Spleen (tissue), 11 donors: ENCODE measurements around the gene CCNY. TPM values are rescaled to one million over a fixed set of nuclear protein-coding genes. Genes with fewer than 3 reads are reported as not detected.

ENCODE experiments used
- DNase-seq: peaks from one replicate; pipeline ENCODE4 v3.0.0-alpha.2; 2020
- H3K27ac ChIP-seq, 8 donors: fragments of 200-600 bp; sonication (generic) in 7 of 8; 1 replicate in 4 of 8; 2 replicates in 4 of 8; pipeline versions ENCODE4 v1.5.0 to v1.8.0; 2016 to 2021; ENCODE audit warnings: inconsistent platforms in 4 of 8, mild to moderate bottlenecking in 4 of 8, moderate library complexity in 1 of 8
- H3K27me3 ChIP-seq, 7 donors: fragments of 200-600 bp; sonication (generic) in 6 of 7; replicated peaks in 1 of 7; 1 replicate in 4 of 7; 2 replicates in 3 of 7; pipeline versions ENCODE4 v1.5.0 to v1.8.0; 2016 to 2021; ENCODE audit warnings: inconsistent platforms in 3 of 7, mild to moderate bottlenecking in 1 of 7
- H3K36me3 ChIP-seq, 6 donors: fragments of 200-600 bp; sonication (generic) in 5 of 6; 1 replicate in 4 of 6; 2 replicates in 2 of 6; pipeline versions ENCODE4 v1.5.0 to v1.8.0; 2016 to 2021; ENCODE audit warnings: inconsistent platforms in 2 of 6
- H3K4me1 ChIP-seq, 6 donors: fragments of 200-600 bp; sonication (generic) in 5 of 6; 1 replicate in 3 of 6; 2 replicates in 3 of 6; pipeline versions ENCODE4 v1.5.0 to v1.8.0; 2016 to 2021; ENCODE audit warnings: inconsistent platforms in 3 of 6
- H3K4me3 ChIP-seq, 8 donors: fragments of 200-600 bp; sonication (generic) in 7 of 8; 1 replicate in 4 of 8; 2 replicates in 4 of 8; pipeline versions ENCODE4 v1.5.0 to v1.8.0; 2016 to 2021; ENCODE audit warnings: inconsistent platforms in 4 of 8, mild to moderate bottlenecking in 4 of 8, moderate library complexity in 2 of 8
- H3K9me3 ChIP-seq, 8 donors: fragments of 200-600 bp; sonication (generic) in 7 of 8; 1 replicate in 4 of 8; 2 replicates in 4 of 8; pipeline versions ENCODE4 v1.5.0 to v1.8.0; 2016 to 2021; ENCODE audit warnings: inconsistent platforms in 4 of 8
- CTCF ChIP-seq, 11 experiments: fragments of 200-600 bp in 7 of 11; fragments of 450-650 bp in 4 of 11; sonication (generic) in 4 of 11; IDR thresholded peaks in 8 of 11; conservative IDR thresholded peaks in 3 of 11; 1 replicate in 7 of 11; 2 replicates in 4 of 11; pipeline versions ENCODE4 v1.4.0 to v1.8.0; 2016 to 2021; ENCODE audit warnings: antibody characterized with exemption in 11 of 11, inconsistent platforms in 4 of 11, mild to moderate bottlenecking in 1 of 11
- POLR2A ChIP-seq, 3 donors: fragments of 450-650 bp; IDR thresholded peaks; one replicate each; pipeline ENCODE4 v1.5.1; 2017; ENCODE audit warnings: antibody characterized with exemption in 3 of 3, mild to moderate bottlenecking in 1 of 3
- POLR2AphosphoS5 ChIP-seq, 3 donors: sonication (generic); formaldehyde crosslinking; IDR thresholded peaks; one replicate each; pipeline ENCODE4 v1.5.1; 2017; ENCODE audit warnings: antibody characterized with exemption in 3 of 3
- WGBS, 5 donors: extraction: QIAGEN DNeasy Blood & Tissue Kit in 3 of 5; methylation state at CpG; one replicate each; pipeline versions ENCODE4 v1.1.5 to v1.1.7; 2013 to 2018; 5-methylcytosine and 5-hydroxymethylcytosine counted together
- intact Hi-C: fragments of 100-400 bp; cut with DNase I; formaldehyde crosslinking; loops from one replicate; pipeline ENCODE4 v1.15.0; 2023; ENCODE audit warnings: low total_unique reads
- polyA plus RNA-seq, 3 donors: library from polyadenylated mRNA; stranded (reverse); fragments of 200-250 nt; gene quantifications; one replicate each; pipeline ENCODE4 v1.2.1, GENCODE V29; 2013
- total RNA-seq, 7 donors: library from RNA; depleted of rRNA in 3 of 7; stranded (reverse); fragments of >200 nt in 3 of 7; fragmentation: NEBNext Ultra II Directional in 4 of 7; extraction: Animal tissue kit (Norgen Biotek cat#: 25700) in 4 of 7; gene quantifications; one replicate each; pipeline versions ENCODE4 v1.1.0 to v1.2.1, GENCODE V29; 2016 to 2021
- donor health status: healthy with polysubstance abuse.
- donor health status: DM: no; HTN: no; CAD: no; lungs with moderate emphysema.
- donor health status: DM: no; HTN: no; CAD: no.
- donor health status: Bipolar disorder and iron deficiency.
- donor health status: healthy.
- donor health status: DM: no; HTN: no; CAD: no.
- donor health status: DM: yes; HTN: yes; CAD: no.

CCNY gene
- total and polyA plus RNA-seq, 10 donors, result 21.1 to 83.1 (median 52.1) TPM

- Histone ChIP-seq H3K27ac (no peak overlapping the region), H3K9me3 (no peaks in the 10 kb centered on the region), H3K27me3 (no peaks in the 10 kb centered on the region), H3K4me3 (no peak overlapping the region), H3K36me3 (peaks cover 3 to 82% (median 11%) of the 10 kb centered on the region in 6 donors), H3K4me1 (peaks cover 0 to 21% (median 10%) of the 10 kb centered on the region in 6 donors)
- TF ChIP-seq CTCF (IDR thresholded peaks at IDR 0.05 in 8 of 11, conservative IDR thresholded peaks at IDR 0.05 in 3 of 11) (no peak), POLR2A (IDR thresholded peaks at IDR 0.05) (no peak), POLR2AphosphoS5 (IDR thresholded peaks at IDR 0.05) (no peak)
- intact Hi-C loops, result no loop called here
- DNase-seq, result no peak
- WGBS, 5 donors, result 93 to 96% (median 93%) methylated on average over 6 of the region's 6 CpGs
Measured at GRCh38 chr10:35555962-35556930, 219.9 kb downstream of the CCNY start.

- Histone ChIP-seq H3K27ac (no peak overlapping the region), H3K27me3 (no peaks in the 10 kb centered on the region), H3K36me3 (peaks cover 3 to 78% (median 5%) of the 10 kb centered on the region in 6 donors), H3K9me3 (no peaks in the 10 kb centered on the region), H3K4me1 (peaks cover 0 to 26% (median 14%) of the 10 kb centered on the region in 6 donors), H3K4me3 (no peak overlapping the region)
- DNase-seq, result no peak
- 89 to 100% (median 98%) methylated on average over 1 of the region's 1 CpG for WGBS, 5 donors
- no peak for TF ChIP-seq POLR2A (IDR thresholded peaks at IDR 0.05)
- no peak for TF ChIP-seq CTCF (IDR thresholded peaks at IDR 0.05 in 8 of 11, conservative IDR thresholded peaks at IDR 0.05 in 3 of 11)
- TF ChIP-seq POLR2AphosphoS5 (IDR thresholded peaks at IDR 0.05), result no peak
- intact Hi-C loops, result no loop called here
Measured at GRCh38 chr10:35558276-35558675, 222.0 kb downstream of the CCNY start.

- 95 to 100% (median 97%) methylated on average over 4 to 5 of the region's 5 CpGs for WGBS, 5 donors
- no peaks in the 10 kb centered on the region for H3K9me3 ChIP-seq
- H3K27ac ChIP-seq, result no peak overlapping the region
- intact Hi-C loops, result no loop called here
- peaks cover 5 to 26% (median 17%) of the 10 kb centered on the region in 6 donors for H3K4me1 ChIP-seq
- H3K27me3 ChIP-seq, result no peaks in the 10 kb centered on the region
- no peak for TF ChIP-seq CTCF (IDR thresholded peaks at IDR 0.05 in 8 of 11, conservative IDR thresholded peaks at IDR 0.05 in 3 of 11)
- TF ChIP-seq POLR2AphosphoS5 (IDR thresholded peaks at IDR 0.05), result peak in 2 of 3 donors; percentile 15 to 20
- DNase-seq, result no peak
- no peak overlapping the region for H3K4me3 ChIP-seq
- peaks cover 0 to 67% (median 1%) of the 10 kb centered on the region in 6 donors for H3K36me3 ChIP-seq
Measured at GRCh38 chr10:35559416-35559815, 223.1 kb downstream of the CCNY start.

- H3K36me3 ChIP-seq, result peaks cover 0 to 68% (median 5%) of the 10 kb centered on the region in 6 donors
Measured at GRCh38 chr10:35561715-35562114, 225.4 kb downstream of the CCNY start.

More at GRCh38 chr10:35561715-35562114, 225.4 kb downstream of the CCNY start:
- intact Hi-C loops, result no loop called here
- peak overlapping the region in 1 of 8 donors; percentile 19 for H3K27ac ChIP-seq
- no peaks in the 10 kb centered on the region for H3K27me3 ChIP-seq
- no peak for DNase-seq
- H3K4me3 ChIP-seq, result no peak overlapping the region
- 90 to 99% (median 96%) methylated on average over 4 to 5 of the region's 5 CpGs for WGBS, 5 donors
- H3K4me1 ChIP-seq, result peaks cover 7 to 31% (median 23%) of the 10 kb centered on the region in 6 donors
- no peak for TF ChIP-seq POLR2AphosphoS5 (IDR thresholded peaks at IDR 0.05)
- TF ChIP-seq CTCF (IDR thresholded peaks at IDR 0.05 in 8 of 11, conservative IDR thresholded peaks at IDR 0.05 in 3 of 11), result no peak
- no peak for TF ChIP-seq POLR2A (IDR thresholded peaks at IDR 0.05)
- H3K9me3 ChIP-seq, result no peaks in the 10 kb centered on the region
